WTC11 (cell line): Measurements from ENCODE around the gene PINK1. TPM values are rescaled to one million over a fixed set of nuclear protein-coding genes. Genes with fewer than 3 reads are reported as not detected.

Experiments used
- ATAC-seq: fragments of 200-7000 bp; cut with Tn5 transposase; 2 replicates; pipeline ENCODE4 v1.10.0; 2021; ENCODE audit warnings: mild to moderate bottlenecking, moderate library complexity
- CTCF ChIA-PET: fragments of 300-600 bp; sonication (Branson Sonifier 250); formaldehyde crosslinking; loops from one replicate; lab custom pipeline; 2021; ENCODE audit warnings: antibody characterized with exemption; lab: Charles Lee
- POLR2A ChIA-PET: fragments of 350-600 bp; sonication (Branson Sonifier 250); formaldehyde crosslinking; loops from one replicate; lab custom pipeline; 2021; ENCODE audit warnings: antibody characterized with exemption; lab: Charles Lee
- DNase-seq: peaks from one replicate; pipeline ENCODE4 v3.0.0; 2021; ENCODE audit warnings: low spot score
- H3K27ac Mint-ChIP-seq: 2 replicates; pipeline ENCODE4 v1.8.0; 2021; ENCODE audit warnings: mixed read lengths
- H3K27me3 Mint-ChIP-seq: 2 replicates; pipeline ENCODE4 v1.8.0; 2021; ENCODE audit warnings: low read depth, mild to moderate bottlenecking, moderate library complexity, mixed read lengths
- H3K36me3 Mint-ChIP-seq: 2 replicates; pipeline ENCODE4 v1.8.0; 2021; ENCODE audit warnings: mixed read lengths
- H3K4me1 Mint-ChIP-seq: 2 replicates; pipeline ENCODE4 v1.8.0; 2022; ENCODE audit warnings: mixed read lengths
- H3K4me3 Mint-ChIP-seq: 2 replicates; pipeline ENCODE4 v1.8.0; 2021; ENCODE audit warnings: mild to moderate bottlenecking, moderate library complexity, mixed read lengths
- H3K9me3 Mint-ChIP-seq: 2 replicates; pipeline ENCODE4 v1.8.0; 2021; ENCODE audit warnings: mixed read lengths
- AR ChIP-seq: fragments of 250-450 bp; sonication (Bioruptor Pico); IDR thresholded peaks from 2 replicates; pipeline ENCODE4 v1.9.0; 2021; ENCODE audit warnings: mild to moderate bottlenecking
- ATF1 ChIP-seq: sonication (generic); formaldehyde crosslinking; IDR thresholded peaks from 2 replicates; pipeline ENCODE4 v1.8.1; 2023; ENCODE audit warnings: mild to moderate bottlenecking, moderate library complexity, missing genetic modification reagents
- ATF2 ChIP-seq: sonication (generic); formaldehyde crosslinking; IDR thresholded peaks from 2 replicates; pipeline ENCODE4 v1.8.1; 2022; ENCODE audit warnings: low read depth, missing genetic modification reagents, borderline replicate concordance
- E2F1 ChIP-seq: sonication (generic); formaldehyde crosslinking; IDR thresholded peaks from 2 replicates; pipeline ENCODE4 v1.8.0; 2022; ENCODE audit warnings: mild to moderate bottlenecking, missing genetic modification reagents
- FOXJ3 ChIP-seq: sonication (generic); formaldehyde crosslinking; IDR thresholded peaks from 2 replicates; pipeline ENCODE4 v1.9.0; 2021; ENCODE audit warnings: missing genetic modification reagents, mild to moderate bottlenecking, borderline replicate concordance
- FOXP1 ChIP-seq: sonication (generic); formaldehyde crosslinking; IDR thresholded peaks from 2 replicates; pipeline ENCODE4 v1.8.0; 2022; ENCODE audit warnings: missing genetic modification reagents, mild to moderate bottlenecking, moderate library complexity, borderline replicate concordance
- GTF2I ChIP-seq: fragments of 250-450 bp; sonication (Bioruptor Pico); conservative IDR thresholded peaks from 2 replicates; pipeline ENCODE4 v1.4.0; 2021; ENCODE audit warnings: mild to moderate bottlenecking
- HMGA2 ChIP-seq: fragments of 250-450 bp; sonication (Bioruptor Pico); IDR thresholded peaks from 2 replicates; pipeline ENCODE4 v1.4.0; 2021; ENCODE audit warnings: mild to moderate bottlenecking, moderate library complexity
- JUN ChIP-seq: sonication (generic); formaldehyde crosslinking; IDR thresholded peaks from 2 replicates; pipeline ENCODE4 v1.8.0; 2023; ENCODE audit warnings: mild to moderate bottlenecking, missing genetic modification reagents
- KAT7 ChIP-seq: sonication (generic); formaldehyde crosslinking; IDR thresholded peaks from 2 replicates; pipeline ENCODE4 v1.8.1; 2023; ENCODE audit warnings: missing genetic modification reagents, mild to moderate bottlenecking, borderline replicate concordance
- MYBL2 ChIP-seq: sonication (generic); formaldehyde crosslinking; IDR thresholded peaks from 2 replicates; pipeline ENCODE4 v1.8.1; 2023; ENCODE audit warnings: mild to moderate bottlenecking, moderate library complexity, missing genetic modification reagents
- RELA ChIP-seq: sonication (generic); formaldehyde crosslinking; IDR thresholded peaks from 2 replicates; pipeline ENCODE4 v1.8.1; 2022; ENCODE audit warnings: missing genetic modification reagents, mild to moderate bottlenecking, borderline replicate concordance
- SMAD4 ChIP-seq: sonication (generic); formaldehyde crosslinking; IDR thresholded peaks from 2 replicates; pipeline ENCODE4 v1.8.0; 2022; ENCODE audit warnings: mild to moderate bottlenecking, missing genetic modification reagents
- TEAD1 ChIP-seq: sonication (generic); formaldehyde crosslinking; IDR thresholded peaks from 2 replicates; pipeline ENCODE4 v1.8.0; 2022; ENCODE audit warnings: mild to moderate bottlenecking, missing genetic modification reagents
- USF1 ChIP-seq: sonication (generic); formaldehyde crosslinking; IDR thresholded peaks from 2 replicates; pipeline ENCODE4 v1.8.0; 2022; ENCODE audit warnings: mild to moderate bottlenecking, missing genetic modification reagents
- ZBTB43 ChIP-seq: sonication (generic); formaldehyde crosslinking; IDR thresholded peaks from 2 replicates; pipeline ENCODE4 v1.8.1; 2023; ENCODE audit warnings: mild to moderate bottlenecking, missing genetic modification reagents
- ZNF219 ChIP-seq: sonication (generic); formaldehyde crosslinking; IDR thresholded peaks from 2 replicates; pipeline ENCODE4 v1.8.0; 2023; ENCODE audit warnings: missing genetic modification reagents, mild to moderate bottlenecking, borderline replicate concordance
- ZNF232 ChIP-seq: sonication (generic); formaldehyde crosslinking; IDR thresholded peaks from 2 replicates; pipeline ENCODE4 v1.8.0; 2022; ENCODE audit warnings: mild to moderate bottlenecking, missing genetic modification reagents
- ZNF396 ChIP-seq: fragments of 250-450 bp; sonication (Bioruptor Pico); IDR thresholded peaks from 2 replicates; pipeline ENCODE4 v1.8.0; 2021; ENCODE audit warnings: mild to moderate bottlenecking, moderate library complexity, borderline replicate concordance
- ZSCAN18 ChIP-seq: fragments of 250-450 bp; sonication (Bioruptor Pico); IDR thresholded peaks from 2 replicates; pipeline ENCODE4 v2.1.2; 2022; ENCODE audit warnings: mild to moderate bottlenecking, moderate library complexity
- total RNA-seq: library from RNA; stranded (reverse); gene quantifications from 3 replicates; pipeline ENCODE4 v1.2.3, GENCODE V29; 2021

PINK1 gene
- total RNA-seq, 1 experiment from 2014 or later = 47.7 TPM

- TF ChIP-seq GTF2I (CRISPR knock-in tag) (no peak), ATF2 (no peak), SMAD4 (CRISPR knock-in tag) (no peak), MYBL2 (CRISPR knock-in tag) (no peak), TEAD1 (no peak), FOXJ3 (CRISPR knock-in tag) (no peak), ZNF396 (CRISPR knock-in tag) (no peak), E2F1 (CRISPR knock-in tag) (no peak), USF1 (CRISPR knock-in tag) (no peak), ZNF219 (CRISPR knock-in tag) (no peak), KAT7 (CRISPR knock-in tag) (no peak), ZNF232 (CRISPR knock-in tag) (no peak), ATF1 (CRISPR knock-in tag) (no peak), JUN (no peak), RELA (CRISPR knock-in tag) (no peak), FOXP1 (CRISPR knock-in tag) (no peak), ZSCAN18 (CRISPR knock-in tag) (no peak), ZBTB43 (CRISPR knock-in tag) (no peak), AR (CRISPR knock-in tag) (no peak), HMGA2 (CRISPR knock-in tag) (no peak)
- CTCF ChIA-PET = interaction anchor here (0.9 to 2.0 kb wide), 5 partner anchors 12 to 541 kb away, joined by 3 to 7 read pairs (median 4); partner anchors contain the start of gene KIF17
- Mint-ChIP-seq H3K9me3 (no peaks in the 10 kb centered on the region), H3K27ac (no peak overlapping the region), H3K4me3 (no peak overlapping the region), H3K36me3 (peaks cover 75% of the 10 kb centered on the region), H3K27me3 (no peaks in the 10 kb centered on the region), H3K4me1 (no peaks in the 10 kb centered on the region)
- DNase-seq (peak; percentile 40), ATAC-seq (peak; percentile 88)
- POLR2A ChIA-PET = no interaction called here
Measured at GRCh38 chr1:20654104-20654690, 20.9 kb downstream of the PINK1 start.
